ENCODE data around the gene NYAP2. TPM values are rescaled to one million over a fixed set of nuclear protein-coding genes. Genes with fewer than 3 reads are reported as not detected.

NYAP2 gene
- total RNA-seq (2021) = not detected in 2 replicates
- percentile 0 among the genes with signal in this experiment for Bru-seq, nascent RNA
- BruChase-seq, experiment 1, labeled RNA remaining after a 2-hour chase = percentile 0 among the genes with signal in this experiment
- BruChase-seq, experiment 2, labeled RNA remaining after a 6-hour chase = percentile 1 among the genes with signal in this experiment
- long read RNA-seq = 0 reads

DNA sequence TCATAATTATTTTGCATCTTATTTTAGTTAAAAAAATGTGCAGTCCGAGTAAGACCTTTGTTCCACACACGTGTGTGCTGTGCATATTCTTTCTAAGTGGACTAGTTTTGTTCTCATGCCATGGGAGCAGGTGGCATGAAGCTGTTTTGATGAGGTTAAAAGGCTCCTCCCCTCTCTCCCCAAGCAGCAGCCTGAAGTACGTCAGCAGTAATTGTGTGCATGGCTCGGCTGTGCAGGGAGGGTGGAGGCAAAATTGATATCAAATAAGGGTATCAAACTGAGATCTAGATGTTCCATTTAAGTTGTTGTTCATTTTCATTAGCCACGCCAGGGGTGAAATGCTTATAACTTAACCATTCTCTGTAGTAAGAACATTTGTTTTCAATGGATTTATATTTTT lies at the start of gene NYAP2:
Gene NYAP2 (plus strand): TSS at position 207 of the 400 bp plus-strand sequence. CDS start 9,171 bp downstream, outside the sequence.
- intact Hi-C loops (cut with micrococcal nuclease; ENCODE audit: unreplicated experiment) = no loop called here
- no TSS peak for BruUV-seq (replicated peaks)
- H3K36me3 ChIP-seq (ENCODE audit: insufficient read depth, low read length, poor library complexity, severe bottlenecking) = no peaks in the 10 kb centered on the region
- no peaks in the 10 kb centered on the region for H3K4me1 ChIP-seq (ENCODE audit: insufficient read depth, low read length, poor library complexity, severe bottlenecking)
- TF ChIP-seq, protein P1, sequence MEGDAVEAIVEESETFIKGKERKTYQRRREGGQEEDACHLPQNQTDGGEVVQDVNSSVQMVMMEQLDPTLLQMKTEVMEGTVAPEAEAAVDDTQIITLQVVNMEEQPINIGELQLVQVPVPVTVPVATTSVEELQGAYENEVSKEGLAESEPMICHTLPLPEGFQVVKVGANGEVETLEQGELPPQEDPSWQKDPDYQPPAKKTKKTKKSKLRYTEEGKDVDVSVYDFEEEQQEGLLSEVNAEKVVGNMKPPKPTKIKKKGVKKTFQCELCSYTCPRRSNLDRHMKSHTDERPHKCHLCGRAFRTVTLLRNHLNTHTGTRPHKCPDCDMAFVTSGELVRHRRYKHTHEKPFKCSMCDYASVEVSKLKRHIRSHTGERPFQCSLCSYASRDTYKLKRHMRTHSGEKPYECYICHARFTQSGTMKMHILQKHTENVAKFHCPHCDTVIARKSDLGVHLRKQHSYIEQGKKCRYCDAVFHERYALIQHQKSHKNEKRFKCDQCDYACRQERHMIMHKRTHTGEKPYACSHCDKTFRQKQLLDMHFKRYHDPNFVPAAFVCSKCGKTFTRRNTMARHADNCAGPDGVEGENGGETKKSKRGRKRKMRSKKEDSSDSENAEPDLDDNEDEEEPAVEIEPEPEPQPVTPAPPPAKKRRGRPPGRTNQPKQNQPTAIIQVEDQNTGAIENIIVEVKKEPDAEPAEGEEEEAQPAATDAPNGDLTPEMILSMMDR (conservative IDR thresholded peaks at IDR 0.05; ENCODE audit: low read depth, low read length) = no peak
- TF ChIP-seq EZH2 (IDR thresholded peaks at IDR 0.05; ENCODE audit: borderline replicate concordance, low read depth, low read length, poor library complexity, severe bottlenecking) = no peak
- H3K27ac ChIP-seq (ENCODE audit: low read depth, low read length, poor library complexity, severe bottlenecking) = no peak within 1 kb of the TSS
- POLR2A ChIA-PET (ENCODE audit: low non-redundant PET) = no interaction called here
- H3K9me3 ChIP-seq (ENCODE audit: low read depth, low read length, poor library complexity, severe bottlenecking) = no peaks in the 10 kb centered on the region
- H3K4me3 ChIP-seq (ENCODE audit: low read depth, low read length, poor library complexity, severe bottlenecking) = no peak within 1 kb of the TSS
- CTCF ChIA-PET = no interaction called here
- H3K27me3 ChIP-seq (replicated peaks; ENCODE audit: insufficient read depth, low read depth, low read length, poor library complexity) = peaks cover 22% of the 10 kb centered on the region
- no peak for DNase-seq (ENCODE audit: low spot score)

DNA sequence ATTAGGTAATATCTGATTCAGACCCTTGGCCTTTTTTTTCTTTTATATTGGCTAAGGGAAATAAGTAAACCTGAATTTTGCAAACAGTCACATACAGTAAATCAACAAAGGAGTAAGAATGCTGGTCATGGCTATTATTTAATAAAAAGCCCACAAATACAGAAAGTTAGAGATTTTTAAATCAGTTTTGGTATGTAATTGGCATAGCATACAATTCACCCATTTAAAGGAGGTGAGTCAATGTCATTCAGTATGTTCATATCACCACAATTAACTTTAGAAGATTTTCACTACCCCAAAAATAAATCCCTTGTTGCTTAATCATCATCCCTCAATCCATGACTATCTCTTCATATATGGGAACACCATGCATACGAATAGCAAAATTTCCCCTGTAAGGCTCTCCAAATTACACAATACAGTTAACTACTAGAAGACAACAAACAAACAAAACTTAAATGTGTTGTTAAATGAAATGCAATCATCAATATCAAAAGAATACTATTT lies 45.9 kb upstream of the NYAP2 start:
- ChIA-PET POLR2A (ENCODE audit: low non-redundant PET) (no interaction called here), CTCF (no interaction called here)
- DNase-seq (ENCODE audit: low spot score) = no peak
- TF ChIP-seq, protein P1 (conservative IDR thresholded peaks at IDR 0.05; ENCODE audit: low read depth, low read length) = no peak
- no peak for TF ChIP-seq EZH2 (IDR thresholded peaks at IDR 0.05; ENCODE audit: borderline replicate concordance, low read depth, low read length, poor library complexity, severe bottlenecking)
- H3K4me3 ChIP-seq (ENCODE audit: low read depth, low read length, poor library complexity, severe bottlenecking) = no peak overlapping the region
- no peaks in the 10 kb centered on the region for H3K4me1 ChIP-seq (ENCODE audit: insufficient read depth, low read length, poor library complexity, severe bottlenecking)
- H3K27me3 ChIP-seq (replicated peaks; ENCODE audit: insufficient read depth, low read depth, low read length, poor library complexity) = no peaks in the 10 kb centered on the region
- no peaks in the 10 kb centered on the region for H3K36me3 ChIP-seq (ENCODE audit: insufficient read depth, low read length, poor library complexity, severe bottlenecking)
- H3K27ac ChIP-seq (ENCODE audit: low read depth, low read length, poor library complexity, severe bottlenecking) = no peak overlapping the region
- intact Hi-C loops (cut with micrococcal nuclease; ENCODE audit: unreplicated experiment) = no loop called here
- no peaks in the 10 kb centered on the region for H3K9me3 ChIP-seq (ENCODE audit: low read depth, low read length, poor library complexity, severe bottlenecking)
- BruUV-seq (replicated peaks) = no TSS peak

DNA sequence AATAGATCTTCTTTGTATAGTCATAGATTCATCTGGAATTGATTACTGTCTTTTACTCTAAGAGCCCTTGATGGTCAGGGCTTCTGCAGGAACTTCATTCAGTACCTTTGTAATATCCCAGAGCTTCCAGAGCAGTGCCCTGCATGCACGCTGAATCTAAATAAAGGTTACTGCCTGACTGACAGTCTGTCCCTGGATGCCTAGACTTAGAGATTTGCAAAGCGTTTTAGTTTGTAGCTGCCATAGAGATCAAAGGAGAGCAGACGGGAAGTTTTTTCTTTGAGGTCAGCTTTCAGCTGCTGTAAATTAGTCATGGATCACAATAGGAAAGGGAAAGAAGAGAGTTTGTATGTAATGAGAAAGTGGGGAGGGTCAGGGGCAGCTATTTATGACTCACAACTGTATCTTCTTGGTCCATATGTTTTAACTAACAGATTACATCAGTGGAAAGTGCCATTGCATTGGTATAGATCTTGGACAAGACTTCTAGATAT lies 45.2 kb upstream of the NYAP2 start:
- Histone ChIP-seq H3K27me3 (replicated peaks; ENCODE audit: insufficient read depth, low read depth, low read length, poor library complexity) (no peaks in the 10 kb centered on the region), H3K27ac (ENCODE audit: low read depth, low read length, poor library complexity, severe bottlenecking) (no peak overlapping the region), H3K9me3 (ENCODE audit: low read depth, low read length, poor library complexity, severe bottlenecking) (no peaks in the 10 kb centered on the region), H3K4me1 (ENCODE audit: insufficient read depth, low read length, poor library complexity, severe bottlenecking) (no peaks in the 10 kb centered on the region), H3K4me3 (ENCODE audit: low read depth, low read length, poor library complexity, severe bottlenecking) (no peak overlapping the region), H3K36me3 (ENCODE audit: insufficient read depth, low read length, poor library complexity, severe bottlenecking) (no peaks in the 10 kb centered on the region)
- CTCF ChIA-PET = no interaction called here
- POLR2A ChIA-PET (ENCODE audit: low non-redundant PET) = interaction anchor here (0.7 kb wide), 1 partner anchor 52 kb away, joined by 3 read pairs; no protein-coding TSS in a partner anchor
- peak; percentile 3 for DNase-seq (ENCODE audit: low spot score)
- intact Hi-C loops (cut with micrococcal nuclease; ENCODE audit: unreplicated experiment) = no loop called here
- BruUV-seq (replicated peaks) = no TSS peak
- TF ChIP-seq, protein P1 (conservative IDR thresholded peaks at IDR 0.05; ENCODE audit: low read depth, low read length) = no peak
- no peak for TF ChIP-seq EZH2 (IDR thresholded peaks at IDR 0.05; ENCODE audit: borderline replicate concordance, low read depth, low read length, poor library complexity, severe bottlenecking)

Data from A673 (cell line).